Ovary (tissue), 3 donors: ENCODE measurements around the gene EYS.

Source experiments
- EP300 ChIP-seq: sonication (generic); formaldehyde crosslinking; IDR thresholded peaks from one replicate; pipeline ENCODE4 v1.6.1; 2017; ENCODE audit warnings: antibody characterized with exemption
- POLR2A ChIP-seq: fragments of 450-650 bp; IDR thresholded peaks from one replicate; pipeline ENCODE4 v1.6.1; 2017; ENCODE audit warnings: antibody characterized with exemption, mild to moderate bottlenecking, moderate library complexity
- TF ChIP-seq, protein P1 (sequence below), 3 donors: fragments of 450-650 bp in 2 of 3; fragments of 200-600 bp in 1 of 3; IDR thresholded peaks; one replicate each; pipeline versions ENCODE4 v1.5.1 to v1.8.0; 2016 to 2022; ENCODE audit warnings: antibody characterized with exemption in 3 of 3, mild to moderate bottlenecking in 1 of 3
- donor health status: DM: no; HTN: no; CAD: no.

DNA sequence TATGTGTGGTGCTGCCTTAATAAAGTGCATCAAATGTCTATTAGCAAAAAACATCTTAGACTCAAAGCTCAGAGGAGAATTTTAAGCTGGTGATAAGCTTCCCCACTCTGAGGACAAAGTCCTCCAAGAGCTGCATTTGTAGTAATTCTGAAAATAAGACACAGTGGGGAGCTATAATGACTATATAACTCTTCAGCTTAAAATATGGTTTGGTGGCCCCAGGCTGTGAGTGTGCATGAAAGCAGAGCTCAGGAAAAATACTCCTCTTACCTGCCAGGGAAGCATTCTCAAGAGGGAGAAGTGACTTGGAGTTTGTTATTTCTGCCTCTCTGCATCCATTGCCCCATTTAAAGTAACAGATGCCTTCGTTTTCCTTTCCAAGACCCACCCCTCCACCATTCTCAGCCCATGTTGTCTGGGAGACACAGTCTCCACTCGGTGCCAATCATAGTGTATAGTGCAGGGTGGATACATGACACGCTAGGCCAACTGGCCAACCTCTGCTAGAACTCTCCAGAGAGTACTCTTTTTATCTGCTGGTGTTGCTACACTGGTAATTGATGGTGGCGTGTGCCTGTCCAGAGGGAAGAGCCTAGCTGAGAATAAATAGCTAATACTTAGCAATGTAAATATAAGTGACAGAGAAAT, 1842.2 kb downstream of the EYS start:
- TF ChIP-seq, protein P1, sequence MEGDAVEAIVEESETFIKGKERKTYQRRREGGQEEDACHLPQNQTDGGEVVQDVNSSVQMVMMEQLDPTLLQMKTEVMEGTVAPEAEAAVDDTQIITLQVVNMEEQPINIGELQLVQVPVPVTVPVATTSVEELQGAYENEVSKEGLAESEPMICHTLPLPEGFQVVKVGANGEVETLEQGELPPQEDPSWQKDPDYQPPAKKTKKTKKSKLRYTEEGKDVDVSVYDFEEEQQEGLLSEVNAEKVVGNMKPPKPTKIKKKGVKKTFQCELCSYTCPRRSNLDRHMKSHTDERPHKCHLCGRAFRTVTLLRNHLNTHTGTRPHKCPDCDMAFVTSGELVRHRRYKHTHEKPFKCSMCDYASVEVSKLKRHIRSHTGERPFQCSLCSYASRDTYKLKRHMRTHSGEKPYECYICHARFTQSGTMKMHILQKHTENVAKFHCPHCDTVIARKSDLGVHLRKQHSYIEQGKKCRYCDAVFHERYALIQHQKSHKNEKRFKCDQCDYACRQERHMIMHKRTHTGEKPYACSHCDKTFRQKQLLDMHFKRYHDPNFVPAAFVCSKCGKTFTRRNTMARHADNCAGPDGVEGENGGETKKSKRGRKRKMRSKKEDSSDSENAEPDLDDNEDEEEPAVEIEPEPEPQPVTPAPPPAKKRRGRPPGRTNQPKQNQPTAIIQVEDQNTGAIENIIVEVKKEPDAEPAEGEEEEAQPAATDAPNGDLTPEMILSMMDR (IDR thresholded peaks at IDR 0.05) = no peak
- TF ChIP-seq POLR2A = no peak
- no peak for TF ChIP-seq EP300
